Mucosa of gallbladder (tissue), 1 donor: Measurements from ENCODE around the gene SAMD7. TPM values are rescaled to one million over a fixed set of nuclear protein-coding genes. Genes with fewer than 3 reads are reported as not detected.
A peak's percentile ranks its signal among the peaks of the same experiment; 100 is the strongest.

Experiments
- DNase-seq: peaks from one replicate; pipeline ENCODE4 v3.0.0-alpha.2; 2020; ENCODE audit warnings: low spot score
- total RNA-seq: library from RNA; stranded (reverse); gene quantifications from one replicate; pipeline ENCODE4 v1.2.1, GENCODE V29; 2021
- donor health status: DM: no; HTN: no; CAD: no.

SAMD7 gene
- total RNA-seq, 1 donor from 2014 or later = not detected

- no peak for DNase-seq
These were observed 3.4 kb upstream of the SAMD7 start for GRCh38 chr3:169907944-169908343.

DNA sequence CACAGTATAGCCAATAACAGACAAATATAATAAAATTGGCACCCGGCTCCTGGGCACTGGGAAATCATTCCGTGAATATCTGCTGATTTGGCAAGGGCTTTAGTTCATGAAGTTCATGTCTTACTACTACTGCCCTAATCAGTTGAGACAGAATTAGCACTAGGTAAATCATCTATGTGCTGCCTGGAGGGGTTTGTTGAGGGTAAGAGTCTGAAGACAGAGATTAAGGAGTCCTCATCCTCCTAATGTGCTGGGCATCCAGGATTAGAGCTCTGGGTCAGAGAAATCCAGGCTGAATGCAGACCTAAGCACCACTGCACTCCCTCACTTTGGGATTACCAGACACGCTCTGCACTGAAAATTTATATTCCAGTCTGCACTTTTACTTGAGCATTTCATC, 2.0 kb downstream of the SAMD7 start:
- DNase-seq = no peak

- DNase-seq = no peak
These were observed 2.9 kb downstream of the SAMD7 start for GRCh38 chr3:169914321-169914720.

DNA sequence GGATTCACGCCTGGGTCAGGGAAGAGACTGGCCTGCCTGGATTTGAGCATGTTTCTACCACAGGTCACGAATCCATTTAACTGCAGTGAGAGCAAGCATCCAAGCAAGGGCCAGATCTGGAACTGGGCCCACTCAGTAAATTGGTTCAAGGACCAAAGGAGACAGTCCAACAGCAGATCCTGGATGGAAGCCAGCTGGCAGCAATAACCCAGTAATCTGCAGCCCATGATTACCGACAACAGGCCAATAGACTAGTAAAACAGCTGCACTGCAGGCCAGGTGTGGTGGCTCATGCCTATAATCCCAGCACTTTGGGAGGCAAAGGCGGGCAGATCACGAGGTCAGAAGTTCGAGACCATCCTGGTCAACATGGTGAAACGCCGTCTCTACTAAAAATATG, 11.8 kb downstream of the SAMD7 start:
- DNase-seq = peak; percentile 79

DNA sequence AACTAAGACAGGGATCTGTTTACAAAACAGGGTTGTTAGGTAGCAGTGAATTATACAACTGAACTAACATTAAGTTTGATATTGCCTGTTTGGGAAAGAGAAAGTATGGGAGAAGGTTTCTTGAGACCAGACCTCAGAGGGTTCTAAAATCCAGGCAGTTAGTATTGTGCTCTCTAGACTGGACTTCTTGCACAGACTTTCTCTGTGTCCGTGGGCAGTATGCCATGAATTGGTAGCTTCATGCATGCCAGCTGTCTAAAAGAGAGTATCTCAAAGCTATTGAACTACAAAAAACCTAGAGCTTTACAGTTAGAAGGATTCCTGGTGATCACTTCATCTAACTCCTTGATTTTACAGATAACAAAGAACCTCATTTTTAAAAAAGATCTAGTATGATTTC, 12.5 kb downstream of the SAMD7 start:
- no peak for DNase-seq

- DNase-seq = no peak
These were observed 18.6 kb downstream of the SAMD7 start for GRCh38 chr3:169929830-169930519.

GRCh38 chr3:169930843-169931242, 19.5 kb downstream of the SAMD7 start:
- DNase-seq = no peak

- no peak for DNase-seq
These were observed 20.6 kb downstream of the SAMD7 start for GRCh38 chr3:169931747-169932520.

DNA sequence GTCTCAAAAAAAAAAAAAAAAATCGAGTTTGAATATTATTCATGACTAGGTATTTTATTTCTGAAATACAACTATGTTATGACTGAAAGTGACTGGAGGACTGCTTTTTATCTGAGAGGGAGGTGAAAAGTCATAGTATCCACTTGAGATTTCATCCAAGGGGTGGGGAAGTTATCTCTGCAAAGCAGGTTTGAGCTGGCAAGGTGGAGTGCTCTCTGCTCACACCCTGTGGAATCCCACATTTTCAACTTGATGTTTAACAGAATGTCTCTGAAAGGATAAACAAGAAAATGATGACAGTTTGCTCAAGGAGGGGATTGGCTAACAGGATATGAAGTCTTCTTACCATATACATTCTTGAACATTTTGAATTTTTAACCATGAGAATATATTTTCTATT, 27.9 kb downstream of the SAMD7 start:
- no peak for DNase-seq

- DNase-seq = no peak
These were observed 28.4 kb downstream of the SAMD7 start for GRCh38 chr3:169939751-169940150.

GRCh38 chr3:169940470-169941181, 29.3 kb downstream of the SAMD7 start:
- DNase-seq = no peak

- peak; percentile 30 for DNase-seq
These were observed 33.9 kb downstream of the SAMD7 start for GRCh38 chr3:169945313-169945712.

DNA sequence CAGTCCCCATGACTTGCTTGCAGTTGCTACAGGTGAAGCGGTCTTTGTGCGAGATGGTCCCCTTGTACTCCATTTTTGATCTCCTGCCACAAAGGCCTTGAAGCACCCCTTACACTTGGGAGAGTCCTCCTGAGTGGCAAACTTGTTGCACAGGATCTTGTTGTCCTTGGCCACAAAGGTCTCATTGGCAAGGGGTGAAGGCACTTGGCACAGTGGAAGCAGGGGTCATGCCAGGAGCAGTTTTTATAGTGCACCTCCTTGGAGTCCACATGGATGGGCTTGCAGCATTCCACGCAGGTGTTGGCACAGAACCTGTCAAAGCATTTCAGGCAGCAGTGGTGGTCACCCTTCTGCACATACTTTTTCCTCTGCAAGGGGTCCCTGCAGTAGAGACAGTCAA, 35.0 kb downstream of the SAMD7 start:
- DNase-seq = no peak

DNA sequence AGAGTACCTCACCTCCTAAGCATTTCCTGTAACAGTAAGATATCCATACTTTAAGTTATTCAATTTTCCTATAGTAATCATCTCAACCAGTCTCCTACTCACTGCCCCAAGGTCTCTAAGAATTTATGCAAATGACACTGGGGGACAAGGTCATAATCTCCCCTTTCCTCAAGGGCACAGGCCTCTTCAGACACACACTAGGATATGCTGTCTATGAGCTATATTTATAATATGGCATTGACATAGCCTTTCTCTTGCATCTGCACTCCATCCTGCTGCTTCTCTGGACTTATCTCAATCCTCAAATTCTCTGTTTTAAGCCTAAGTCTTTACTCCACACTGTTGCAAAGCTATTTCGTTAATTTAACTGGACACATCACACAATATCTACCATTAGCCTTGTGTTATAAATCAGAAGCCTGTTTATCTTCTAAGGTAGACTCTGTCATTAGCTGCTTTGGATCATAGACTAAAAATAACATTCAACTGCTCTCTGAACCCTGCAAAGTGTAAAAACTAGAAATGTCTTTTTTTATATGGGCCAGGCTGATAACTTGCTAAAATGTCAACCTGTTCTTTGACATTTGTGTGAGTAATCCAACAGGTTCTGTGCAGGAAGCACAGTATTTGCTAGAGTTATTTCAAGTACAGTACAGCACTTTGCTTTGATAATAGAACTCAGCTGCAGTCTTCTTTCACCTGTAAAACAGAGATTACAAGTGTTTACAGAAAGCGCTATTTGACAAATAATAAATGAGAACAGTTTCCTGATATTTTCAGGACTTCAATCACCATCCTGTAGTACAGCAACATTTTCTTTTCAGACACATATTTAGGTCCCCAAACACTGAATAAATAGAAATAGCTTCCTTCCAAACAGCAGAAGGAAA, 37.4 kb downstream of the SAMD7 start:
- DNase-seq = no peak

DNA sequence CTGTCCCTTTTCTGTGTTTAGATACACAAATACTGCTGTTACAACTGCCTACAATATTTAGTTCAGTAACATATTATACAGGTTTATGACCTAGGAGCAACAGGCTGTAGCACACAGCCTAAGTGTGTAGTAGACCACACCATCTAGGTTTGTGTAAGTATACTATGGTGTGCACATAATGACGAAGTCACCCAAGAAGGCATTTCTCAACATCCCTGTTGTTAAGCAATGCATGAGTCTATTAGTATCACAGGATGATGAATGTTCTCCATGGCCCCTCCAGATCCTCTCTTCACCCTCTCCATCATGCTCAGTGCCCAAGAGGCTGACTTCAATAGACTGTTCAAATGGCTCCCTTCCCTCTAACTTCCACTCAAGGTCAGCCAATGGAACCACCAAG, 40.7 kb downstream of the SAMD7 start:
- no peak for DNase-seq

DNA sequence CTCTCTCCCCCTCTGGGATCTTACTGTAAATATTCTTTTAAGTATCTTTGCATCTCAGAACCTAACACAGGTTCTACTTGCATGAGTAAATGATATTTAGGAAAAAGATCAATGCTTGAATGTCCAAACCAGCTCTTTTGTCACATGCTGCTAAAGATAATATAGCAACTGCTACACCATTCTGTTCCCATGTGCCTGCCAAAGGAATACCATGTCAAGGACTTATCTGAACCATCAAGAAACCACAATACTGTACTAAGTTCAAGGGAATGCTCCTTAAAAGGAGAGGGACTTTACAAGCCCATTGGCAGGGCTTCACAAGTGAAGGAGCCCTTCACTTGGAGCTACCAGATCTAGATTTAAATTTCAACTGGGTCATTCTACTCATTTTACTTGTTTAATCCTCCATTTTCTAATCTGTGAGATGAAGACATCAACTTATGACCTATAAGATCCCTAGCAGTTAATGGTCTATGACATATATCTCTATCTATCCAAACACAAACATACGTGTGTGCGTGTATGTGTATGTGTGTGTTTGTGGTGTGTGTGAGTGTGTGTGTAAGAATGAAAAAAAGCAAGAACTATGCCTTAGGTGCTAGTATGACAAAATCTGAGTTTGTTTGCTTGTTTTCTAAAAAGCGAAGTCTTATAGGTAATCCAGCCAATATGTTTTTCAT, 42.2 kb downstream of the SAMD7 start:
- no peak for DNase-seq

GRCh38 chr3:169954142-169954756, 42.9 kb downstream of the SAMD7 start:
- no peak for DNase-seq

DNA sequence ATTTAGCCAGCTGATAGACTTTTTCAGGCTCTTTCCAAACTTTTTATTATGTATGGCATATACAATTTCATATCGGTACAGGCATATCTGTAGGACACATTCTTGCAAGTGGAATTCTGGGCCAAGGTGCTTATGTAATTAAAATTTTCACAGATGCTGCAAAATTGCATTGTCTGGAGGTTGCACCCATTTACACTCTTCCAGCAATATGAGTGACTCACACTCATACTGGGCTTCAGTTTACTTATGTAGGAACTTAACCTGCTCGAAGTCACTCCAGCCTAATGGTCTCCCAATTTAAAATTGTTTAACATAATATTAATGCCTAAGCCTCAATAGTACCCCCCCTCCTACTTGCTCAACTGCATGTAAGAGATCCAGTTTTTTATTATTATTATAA, 44.0 kb downstream of the SAMD7 start:
- no peak for DNase-seq

DNA sequence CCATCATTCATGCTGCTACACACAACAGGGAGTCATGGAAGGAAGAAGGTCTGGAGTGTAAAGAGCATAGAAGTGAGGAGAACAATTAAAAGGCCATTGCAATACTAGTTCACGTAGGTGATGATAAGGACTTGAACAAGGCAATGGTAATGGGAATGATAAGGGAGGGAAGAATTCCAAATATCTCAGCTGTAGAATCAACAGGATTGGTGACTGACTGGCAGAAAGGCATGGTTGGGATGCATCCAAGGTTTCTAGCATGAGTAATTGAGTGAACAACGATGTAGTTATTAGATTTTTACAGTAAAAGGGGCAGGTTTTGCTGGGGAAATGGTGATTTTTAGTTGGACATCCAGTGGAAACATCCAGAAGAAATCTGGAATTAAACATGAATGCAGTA, 52.8 kb downstream of the SAMD7 start:
- DNase-seq = no peak

- DNase-seq = no peak
These were observed 54.4 kb downstream of the SAMD7 start for GRCh38 chr3:169965562-169966427.
